GM12872 (cell line): Measurements from ENCODE around the gene OTOS.

Experiments used
- TF ChIP-seq, protein P1 (sequence below): IDR thresholded peaks from 3 replicates; pipeline ENCODE4 v1.5.1; 2011; ENCODE audit warnings: low read depth, mild to moderate bottlenecking, low read length, moderate library complexity; ENCODE audit not compliant: insufficient read depth

Gene OTOS

GRCh38 chr2:240170883-240171282, 30.4 kb upstream of the OTOS start:
- TF ChIP-seq, protein P1, sequence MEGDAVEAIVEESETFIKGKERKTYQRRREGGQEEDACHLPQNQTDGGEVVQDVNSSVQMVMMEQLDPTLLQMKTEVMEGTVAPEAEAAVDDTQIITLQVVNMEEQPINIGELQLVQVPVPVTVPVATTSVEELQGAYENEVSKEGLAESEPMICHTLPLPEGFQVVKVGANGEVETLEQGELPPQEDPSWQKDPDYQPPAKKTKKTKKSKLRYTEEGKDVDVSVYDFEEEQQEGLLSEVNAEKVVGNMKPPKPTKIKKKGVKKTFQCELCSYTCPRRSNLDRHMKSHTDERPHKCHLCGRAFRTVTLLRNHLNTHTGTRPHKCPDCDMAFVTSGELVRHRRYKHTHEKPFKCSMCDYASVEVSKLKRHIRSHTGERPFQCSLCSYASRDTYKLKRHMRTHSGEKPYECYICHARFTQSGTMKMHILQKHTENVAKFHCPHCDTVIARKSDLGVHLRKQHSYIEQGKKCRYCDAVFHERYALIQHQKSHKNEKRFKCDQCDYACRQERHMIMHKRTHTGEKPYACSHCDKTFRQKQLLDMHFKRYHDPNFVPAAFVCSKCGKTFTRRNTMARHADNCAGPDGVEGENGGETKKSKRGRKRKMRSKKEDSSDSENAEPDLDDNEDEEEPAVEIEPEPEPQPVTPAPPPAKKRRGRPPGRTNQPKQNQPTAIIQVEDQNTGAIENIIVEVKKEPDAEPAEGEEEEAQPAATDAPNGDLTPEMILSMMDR, result no peak

- TF ChIP-seq, protein P1, result no peak
Measured at GRCh38 chr2:240170354-240170735, 29.9 kb upstream of the OTOS start.

DNA sequence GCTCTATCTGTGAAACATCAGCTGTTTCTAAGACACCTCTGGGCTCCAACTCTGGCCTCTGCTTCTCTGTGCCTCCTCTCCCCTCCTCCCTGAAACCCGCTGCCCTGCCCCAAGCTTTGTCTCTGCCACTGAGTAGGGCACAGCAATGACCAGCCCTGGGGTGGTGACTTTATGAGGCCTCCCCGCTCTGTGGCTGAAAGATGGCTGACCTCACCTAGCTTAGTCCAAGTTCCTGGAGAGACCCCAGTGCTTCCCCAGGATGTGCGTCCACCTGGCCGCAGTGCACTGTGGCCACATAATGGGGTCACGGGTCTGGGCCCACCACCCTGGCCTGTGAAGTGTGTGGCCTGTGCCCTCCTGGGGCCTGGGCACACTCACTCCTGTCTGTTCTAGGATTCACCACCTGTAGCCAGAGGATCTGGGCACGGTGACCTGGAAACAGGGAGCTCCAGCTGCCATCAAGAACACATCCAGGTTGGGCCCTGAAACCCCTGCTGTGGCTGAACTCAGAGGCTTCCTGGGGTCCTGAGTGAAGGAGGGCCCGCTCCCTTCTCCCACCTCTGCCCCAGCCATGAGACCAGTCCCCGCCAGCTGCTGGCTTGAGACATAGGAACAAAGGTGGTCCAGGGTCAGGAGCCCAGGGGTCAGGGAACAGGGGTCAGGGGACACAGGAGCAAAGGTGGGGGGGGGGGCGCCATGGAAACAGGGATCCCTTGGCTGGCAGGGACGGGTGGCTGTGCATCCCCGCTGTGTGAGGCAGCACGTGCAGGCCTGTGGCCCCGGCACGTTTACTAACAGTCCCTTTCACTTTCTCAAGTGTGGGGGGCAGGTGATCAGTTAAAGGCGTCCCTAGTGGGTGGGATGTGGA, 29.3 kb upstream of the OTOS start:
- TF ChIP-seq, protein P1, result no peak

DNA sequence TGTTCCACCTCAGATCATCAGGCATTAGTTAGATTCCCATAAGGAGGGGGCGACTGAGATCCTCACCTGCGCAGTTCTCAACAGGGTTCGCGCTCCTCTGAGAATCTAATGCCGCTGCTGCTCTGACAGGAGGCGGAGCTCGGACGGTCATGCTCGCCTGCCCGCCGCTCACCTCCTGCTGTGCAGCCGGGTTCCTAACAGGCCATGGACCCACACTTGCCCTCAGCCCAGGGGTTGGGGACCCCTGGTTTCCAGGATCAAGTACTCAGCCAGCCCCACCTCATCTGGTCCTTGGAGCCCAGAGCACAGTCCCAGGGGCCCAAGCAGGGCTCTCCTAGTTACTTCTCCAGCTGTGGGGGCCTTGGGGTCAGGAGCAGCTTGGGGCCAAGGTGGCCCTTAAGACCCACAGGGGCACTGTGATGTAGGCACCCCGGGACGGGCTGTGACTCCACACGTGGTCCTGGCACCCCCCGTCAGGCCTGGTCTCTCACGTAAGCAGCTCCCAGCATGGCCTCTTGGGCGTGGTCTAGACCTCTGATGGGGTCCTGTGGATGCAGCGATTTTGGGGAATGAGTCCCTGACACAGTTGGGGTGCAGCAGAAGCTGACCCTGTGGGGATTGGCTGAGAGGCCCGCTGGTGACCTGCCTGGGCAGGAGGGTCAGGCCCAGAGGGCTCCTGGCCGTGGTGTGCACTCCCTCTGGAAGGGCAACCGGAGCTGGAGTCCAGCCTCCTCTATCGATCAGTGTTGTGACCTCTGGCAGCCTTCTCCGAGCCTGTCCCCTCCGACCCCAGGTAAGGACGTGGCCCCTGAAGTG, 28.3 kb upstream of the OTOS start:
- TF ChIP-seq, protein P1, result no peak

- TF ChIP-seq, protein P1, result no peak
Measured at GRCh38 chr2:240168041-240168440, 27.6 kb upstream of the OTOS start.

- TF ChIP-seq, protein P1, result no peak
Measured at GRCh38 chr2:240167588-240167880, 27.1 kb upstream of the OTOS start.

GRCh38 chr2:240166761-240167587, 26.5 kb upstream of the OTOS start:
- TF ChIP-seq, protein P1, result no peak
